ENCODE measurements around the gene SOX14.

DNA sequence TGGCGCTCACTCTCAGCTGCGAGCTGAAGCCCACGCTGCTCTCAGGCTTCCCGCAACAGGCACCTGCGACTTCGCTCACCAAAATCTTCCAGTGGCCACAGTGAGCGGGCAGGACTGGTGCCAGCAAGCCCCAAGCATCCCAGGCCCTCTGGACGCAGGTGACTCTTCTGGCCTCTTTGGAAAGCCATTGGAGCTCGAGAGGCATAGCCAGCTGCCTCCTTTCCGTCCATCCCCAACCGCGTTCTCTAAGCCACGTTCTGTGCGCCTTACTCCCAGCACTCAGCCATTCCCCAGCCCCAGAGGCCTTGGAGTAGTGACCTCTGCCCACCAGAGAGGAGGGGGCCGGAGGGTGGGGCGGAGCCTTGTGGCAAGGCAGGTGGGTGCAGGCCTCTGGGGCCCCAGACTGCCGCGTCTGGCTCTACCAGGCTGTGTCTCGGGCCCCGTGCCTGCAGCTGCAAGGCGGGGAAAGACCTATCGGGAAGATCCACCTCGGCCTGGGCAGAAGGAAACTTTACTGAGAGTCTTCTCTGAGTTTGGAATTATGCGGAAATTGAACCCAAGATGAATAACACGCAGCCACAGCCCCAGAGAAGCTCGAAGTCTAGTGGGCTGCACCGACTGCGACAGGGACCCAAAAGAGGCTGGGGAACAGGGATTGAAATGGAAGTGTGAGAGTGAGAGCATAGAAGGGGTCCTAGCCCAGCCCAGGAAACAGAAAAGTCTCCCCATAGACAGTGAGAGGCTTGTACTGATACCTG lies 3.6 kb upstream of the SOX14 start:
- TF ChIP-seq, protein P1, sequence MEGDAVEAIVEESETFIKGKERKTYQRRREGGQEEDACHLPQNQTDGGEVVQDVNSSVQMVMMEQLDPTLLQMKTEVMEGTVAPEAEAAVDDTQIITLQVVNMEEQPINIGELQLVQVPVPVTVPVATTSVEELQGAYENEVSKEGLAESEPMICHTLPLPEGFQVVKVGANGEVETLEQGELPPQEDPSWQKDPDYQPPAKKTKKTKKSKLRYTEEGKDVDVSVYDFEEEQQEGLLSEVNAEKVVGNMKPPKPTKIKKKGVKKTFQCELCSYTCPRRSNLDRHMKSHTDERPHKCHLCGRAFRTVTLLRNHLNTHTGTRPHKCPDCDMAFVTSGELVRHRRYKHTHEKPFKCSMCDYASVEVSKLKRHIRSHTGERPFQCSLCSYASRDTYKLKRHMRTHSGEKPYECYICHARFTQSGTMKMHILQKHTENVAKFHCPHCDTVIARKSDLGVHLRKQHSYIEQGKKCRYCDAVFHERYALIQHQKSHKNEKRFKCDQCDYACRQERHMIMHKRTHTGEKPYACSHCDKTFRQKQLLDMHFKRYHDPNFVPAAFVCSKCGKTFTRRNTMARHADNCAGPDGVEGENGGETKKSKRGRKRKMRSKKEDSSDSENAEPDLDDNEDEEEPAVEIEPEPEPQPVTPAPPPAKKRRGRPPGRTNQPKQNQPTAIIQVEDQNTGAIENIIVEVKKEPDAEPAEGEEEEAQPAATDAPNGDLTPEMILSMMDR (IDR thresholded peaks at IDR 0.05; ENCODE audit: low read depth, low read length, poor library complexity, severe bottlenecking): no peak
- no peak for TF ChIP-seq EZH2phosphoT487 (IDR thresholded peaks at IDR 0.05; ENCODE audit: borderline replicate concordance, low read length)

Measured in DOHH2 (cell line).